Measurements from ENCODE around the gene RBM10. TPM values are rescaled to one million over a fixed set of nuclear protein-coding genes. Genes with fewer than 3 reads are reported as not detected.

The RBM10 gene
- total RNA-seq, 1 experiment from 2014 or later = 41.0 TPM

- Mint-ChIP-seq H3K27me3 (ENCODE audit: insufficient read depth, unreplicated experiment) (no peaks in the 10 kb centered on the region), H3K9me3 (ENCODE audit: unreplicated experiment) (no peaks in the 10 kb centered on the region), H3K27ac (ENCODE audit: unreplicated experiment) (no peak overlapping the region), H3K36me3 (ENCODE audit: insufficient read depth, unreplicated experiment) (peaks cover 41% of the 10 kb centered on the region), H3K4me3 (ENCODE audit: unreplicated experiment) (no peak overlapping the region), H3K4me1 (ENCODE audit: low read depth, unreplicated experiment) (no peaks in the 10 kb centered on the region)
- ChIA-PET CTCF (no interaction called here), POLR2A (no interaction called here)
- no peaks in the 10 kb centered on the region for H3K36me3 ChIP-seq (ENCODE audit: control insufficient read depth, insufficient read depth, low read length)
- intact Hi-C loops (cut with micrococcal nuclease; ENCODE audit: unreplicated experiment) = no loop called here
- H3K9me3 ChIP-seq = no peaks in the 10 kb centered on the region
- no peak for TF ChIP-seq CTCF (IDR thresholded peaks at IDR 0.05; ENCODE audit: insufficient read depth in 1 of 2, low read depth in 1 of 2, low read length in 1 of 2, severe bottlenecking in 1 of 2, unreplicated experiment in 1 of 2)
- H3K4me3 ChIP-seq (ENCODE audit: low read depth, low read length) = no peak overlapping the region
- H3K4me1 ChIP-seq = no peaks in the 10 kb centered on the region
- no peaks in the 10 kb centered on the region for H3K27me3 ChIP-seq (replicated peaks; ENCODE audit: control insufficient read depth, insufficient read depth, low read length)
- DNase-seq = no peak
- no TSS peak for BruUV-seq (replicated peaks)
These were observed 19.4 kb downstream of the RBM10 start for GRCh38 chrX:47164420-47164819.

GRCh38 chrX:47166126-47166525 is 21.1 kb downstream of the RBM10 start:
- Mint-ChIP-seq H3K27ac (ENCODE audit: unreplicated experiment) (no peak overlapping the region), H3K27me3 (ENCODE audit: insufficient read depth, unreplicated experiment) (no peaks in the 10 kb centered on the region), H3K4me3 (ENCODE audit: unreplicated experiment) (no peak overlapping the region), H3K36me3 (ENCODE audit: insufficient read depth, unreplicated experiment) (peaks cover 39% of the 10 kb centered on the region), H3K4me1 (ENCODE audit: low read depth, unreplicated experiment) (no peaks in the 10 kb centered on the region), H3K9me3 (ENCODE audit: unreplicated experiment) (no peaks in the 10 kb centered on the region)
- no peaks in the 10 kb centered on the region for H3K4me1 ChIP-seq
- H3K36me3 ChIP-seq (ENCODE audit: control insufficient read depth, insufficient read depth, low read length) = no peaks in the 10 kb centered on the region
- intact Hi-C loops (cut with micrococcal nuclease; ENCODE audit: unreplicated experiment) = no loop called here
- POLR2A ChIA-PET = no interaction called here
- CTCF ChIA-PET = no interaction called here
- H3K4me3 ChIP-seq (ENCODE audit: low read depth, low read length) = no peak overlapping the region
- BruUV-seq (replicated peaks) = no TSS peak
- no peaks in the 10 kb centered on the region for H3K9me3 ChIP-seq
- TF ChIP-seq CTCF (IDR thresholded peaks at IDR 0.05; ENCODE audit: insufficient read depth in 1 of 2, low read depth in 1 of 2, low read length in 1 of 2, severe bottlenecking in 1 of 2, unreplicated experiment in 1 of 2) = no peak
- no peak for DNase-seq
- no peaks in the 10 kb centered on the region for H3K27me3 ChIP-seq (replicated peaks; ENCODE audit: control insufficient read depth, insufficient read depth, low read length)

DNA sequence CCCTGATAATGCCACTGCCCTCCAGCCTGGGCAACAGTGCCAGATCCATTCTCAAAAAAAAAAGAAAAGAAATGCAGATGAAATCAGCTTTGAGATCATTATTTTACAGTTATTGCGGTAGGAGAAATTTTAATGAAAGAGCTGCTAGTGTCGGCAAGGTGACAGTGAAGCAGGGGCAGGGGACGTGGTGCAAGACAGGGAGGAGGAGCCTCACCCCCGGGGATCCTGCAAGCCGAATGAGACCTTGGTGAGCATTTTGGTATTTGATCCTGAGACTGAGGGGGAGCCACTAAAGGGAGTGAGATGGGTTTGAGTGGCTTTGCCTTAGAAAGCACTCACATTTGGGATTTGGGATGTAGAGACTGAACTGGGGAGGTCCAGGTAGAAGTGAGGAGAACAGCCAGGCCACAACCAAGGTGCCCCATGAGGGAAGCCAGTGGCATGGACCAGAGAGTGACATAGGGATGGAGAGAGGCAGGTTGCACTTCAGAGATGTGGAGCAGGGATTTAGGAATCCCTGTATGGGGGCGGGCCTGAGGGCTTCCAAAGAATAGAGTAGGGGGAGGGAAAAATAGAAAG is 23.6 kb downstream of the RBM10 start:
- H3K27me3 Mint-ChIP-seq (ENCODE audit: insufficient read depth, unreplicated experiment) = no peaks in the 10 kb centered on the region
- POLR2A ChIA-PET = no interaction called here
- intact Hi-C loops (cut with micrococcal nuclease; ENCODE audit: unreplicated experiment) = no loop called here

More for the DNA sequence above, 23.6 kb downstream of the RBM10 start:
- Histone ChIP-seq H3K9me3 (no peaks in the 10 kb centered on the region), H3K36me3 (ENCODE audit: control insufficient read depth, insufficient read depth, low read length) (no peaks in the 10 kb centered on the region), H3K4me3 (ENCODE audit: low read depth, low read length) (no peak overlapping the region), H3K27me3 (replicated peaks; ENCODE audit: control insufficient read depth, insufficient read depth, low read length) (no peaks in the 10 kb centered on the region), H3K4me1 (no peaks in the 10 kb centered on the region)
- no peaks in the 10 kb centered on the region for H3K4me1 Mint-ChIP-seq (ENCODE audit: low read depth, unreplicated experiment)
- CTCF ChIA-PET = no interaction called here
- TF ChIP-seq CTCF (IDR thresholded peaks at IDR 0.05; ENCODE audit: insufficient read depth in 1 of 2, low read depth in 1 of 2, low read length in 1 of 2, severe bottlenecking in 1 of 2, unreplicated experiment in 1 of 2) = no peak
- peaks cover 36% of the 10 kb centered on the region for H3K36me3 Mint-ChIP-seq (ENCODE audit: insufficient read depth, unreplicated experiment)
- no TSS peak for BruUV-seq (replicated peaks)
- no peak overlapping the region for H3K27ac Mint-ChIP-seq (ENCODE audit: unreplicated experiment)
- no peaks in the 10 kb centered on the region for H3K9me3 Mint-ChIP-seq (ENCODE audit: unreplicated experiment)
- no peak for DNase-seq
- no peak overlapping the region for H3K4me3 Mint-ChIP-seq (ENCODE audit: unreplicated experiment)
